GM19395 (cell line): ENCODE data around the gene AK9.

ENCODE experiments used
- ATAC-seq: cut with Tn5 transposase; IDR thresholded peaks from one replicate; pipeline ENCODE4 v1.9.1; 2021; ENCODE audit warnings: mild to moderate bottlenecking, moderate library complexity; ENCODE audit not compliant: unreplicated experiment

Gene AK9

GRCh38 chr6:109515781-109516409 lies 175.1 kb downstream of the AK9 start:
- no peak for ATAC-seq

GRCh38 chr6:109514946-109515345 lies 176.1 kb downstream of the AK9 start:
- ATAC-seq = no peak

GRCh38 chr6:109513571-109514071 lies 177.4 kb downstream of the AK9 start:
- ATAC-seq = no peak

- ATAC-seq = no peak
These were observed 178.7 kb downstream of the AK9 start for GRCh38 chr6:109512271-109512817.

- no peak for ATAC-seq
These were observed 179.2 kb downstream of the AK9 start for GRCh38 chr6:109511832-109512231.

GRCh38 chr6:109510358-109510757 lies 180.6 kb downstream of the AK9 start:
- no peak for ATAC-seq

- no peak for ATAC-seq
These were observed 182.7 kb downstream of the AK9 start for GRCh38 chr6:109508166-109508860.

- no peak for ATAC-seq
These were observed 183.4 kb downstream of the AK9 start for GRCh38 chr6:109507490-109508072.

GRCh38 chr6:109506841-109507240 lies 184.2 kb downstream of the AK9 start:
- ATAC-seq = no peak

- no peak for ATAC-seq
These were observed 184.7 kb downstream of the AK9 start for GRCh38 chr6:109506314-109506713.

GRCh38 chr6:109503327-109504224 lies 187.4 kb downstream of the AK9 start:
- ATAC-seq = no peak

- no peak for ATAC-seq
These were observed 192.1 kb downstream of the AK9 start for GRCh38 chr6:109498936-109499335.

GRCh38 chr6:109498052-109498451 lies 192.9 kb downstream of the AK9 start:
- no peak for ATAC-seq

GRCh38 chr6:109496036-109496772 lies 194.8 kb downstream of the AK9 start:
- ATAC-seq = no peak

- ATAC-seq = no peak
These were observed 197.1 kb downstream of the AK9 start for GRCh38 chr6:109493865-109494264.

- ATAC-seq = no peak
These were observed 199.6 kb downstream of the AK9 start for GRCh38 chr6:109491207-109491938.

GRCh38 chr6:109490713-109491112 lies 200.3 kb downstream of the AK9 start:
- no peak for ATAC-seq

- ATAC-seq = no peak
These were observed 203.0 kb downstream of the AK9 start for GRCh38 chr6:109488001-109488400.

- no peak for ATAC-seq
These were observed 204.9 kb downstream of the AK9 start for GRCh38 chr6:109486068-109486467.
